GM12873 (cell line): ENCODE results near the gene PIK3CA.

ENCODE experiments used
- CTCF ChIP-seq: IDR thresholded peaks from 2 replicates; pipeline ENCODE4 v1.5.1; 2012; ENCODE audit warnings: low read depth, mild to moderate bottlenecking, moderate library complexity, low read length, control low read depth; ENCODE audit not compliant: insufficient read depth; ENCODE audit errors: missing control alignments

Gene PIK3CA

GRCh38 chr3:179269152-179269707 lies 121.1 kb downstream of the PIK3CA start:
- no peak for TF ChIP-seq CTCF

GRCh38 chr3:179272385-179272784 lies 124.2 kb downstream of the PIK3CA start:
- TF ChIP-seq CTCF: no peak

- no peak for TF ChIP-seq CTCF
These were observed 127.8 kb downstream of the PIK3CA start for GRCh38 chr3:179276001-179276400.

GRCh38 chr3:179276743-179277142 lies 128.6 kb downstream of the PIK3CA start:
- TF ChIP-seq CTCF: no peak

- no peak for TF ChIP-seq CTCF
These were observed 130.0 kb downstream of the PIK3CA start for GRCh38 chr3:179278151-179278550.

- TF ChIP-seq CTCF: no peak
These were observed 131.0 kb downstream of the PIK3CA start for GRCh38 chr3:179278932-179279693.

GRCh38 chr3:179279837-179280236 lies 131.7 kb downstream of the PIK3CA start:
- TF ChIP-seq CTCF: no peak
